Stimulated activated CD8-positive, alpha-beta memory T cell treated with anti-CD3 and anti-CD28 coated beads, Interleukin-7, amount 100 ng/mL, for 1 hour (primary cell): ENCODE data around the gene NRG2.

Experiments
- DNase-seq, 2 donors: peaks; one replicate each; pipeline ENCODE4 v3.0.0-alpha.2; 2020; ENCODE audit warnings: low read depth in 2 of 2

Gene NRG2

DNA sequence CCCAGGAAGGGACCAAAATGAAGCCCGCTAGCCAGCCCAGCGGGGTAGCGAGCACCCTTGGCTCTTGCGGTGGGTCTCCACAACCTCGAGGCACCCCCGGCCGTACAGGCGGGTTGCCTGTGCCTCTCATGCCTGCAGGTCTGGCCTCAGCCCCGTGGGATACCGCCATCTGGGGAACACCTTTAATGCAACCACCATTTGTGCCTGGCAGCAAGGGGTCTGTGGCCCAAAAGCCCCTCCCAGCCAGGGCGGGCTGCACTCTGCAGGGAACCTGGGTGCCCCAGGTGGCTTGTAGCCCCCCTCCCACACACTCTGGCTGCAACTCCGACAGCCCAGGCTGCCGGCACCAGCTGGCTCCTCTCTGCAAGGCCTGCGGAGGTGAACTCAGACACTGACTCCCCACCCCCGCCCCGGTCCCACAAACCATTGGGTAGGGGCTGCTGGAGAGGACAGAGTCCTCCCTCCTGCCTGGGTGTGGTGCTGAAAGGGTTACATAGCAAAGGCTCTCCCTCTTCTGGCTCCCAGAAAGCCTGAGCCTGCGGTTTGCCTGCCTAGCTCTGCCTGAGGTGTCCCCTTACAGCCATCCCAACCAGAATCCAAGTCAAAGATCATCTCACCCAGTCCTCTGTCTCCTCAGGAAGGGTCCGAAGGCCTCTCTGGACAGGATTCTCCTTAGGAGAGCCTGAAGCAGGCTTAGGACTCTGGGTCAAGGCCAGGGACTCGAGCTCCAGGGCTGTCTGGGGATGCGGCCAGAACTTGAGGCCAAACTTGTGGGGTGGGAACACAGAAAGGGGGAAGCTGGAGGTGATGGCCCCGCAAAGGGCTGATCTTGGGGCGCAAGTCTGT, 138.1 kb downstream of the NRG2 start:
- no peak for DNase-seq

DNA sequence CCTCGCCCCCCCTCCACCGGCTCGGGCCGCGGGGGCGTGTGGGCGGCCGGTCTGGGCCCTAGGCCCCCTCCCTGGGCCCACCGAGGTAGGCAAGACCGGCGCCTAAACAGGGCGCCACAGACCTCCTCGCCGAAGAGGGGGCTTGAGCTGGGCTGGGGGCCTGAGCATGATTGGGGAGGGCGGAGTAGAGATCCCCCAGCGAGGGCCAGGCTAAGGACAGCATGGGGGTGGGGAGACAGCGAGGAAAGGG, 138.6 kb downstream of the NRG2 start:
- no peak for DNase-seq

DNA sequence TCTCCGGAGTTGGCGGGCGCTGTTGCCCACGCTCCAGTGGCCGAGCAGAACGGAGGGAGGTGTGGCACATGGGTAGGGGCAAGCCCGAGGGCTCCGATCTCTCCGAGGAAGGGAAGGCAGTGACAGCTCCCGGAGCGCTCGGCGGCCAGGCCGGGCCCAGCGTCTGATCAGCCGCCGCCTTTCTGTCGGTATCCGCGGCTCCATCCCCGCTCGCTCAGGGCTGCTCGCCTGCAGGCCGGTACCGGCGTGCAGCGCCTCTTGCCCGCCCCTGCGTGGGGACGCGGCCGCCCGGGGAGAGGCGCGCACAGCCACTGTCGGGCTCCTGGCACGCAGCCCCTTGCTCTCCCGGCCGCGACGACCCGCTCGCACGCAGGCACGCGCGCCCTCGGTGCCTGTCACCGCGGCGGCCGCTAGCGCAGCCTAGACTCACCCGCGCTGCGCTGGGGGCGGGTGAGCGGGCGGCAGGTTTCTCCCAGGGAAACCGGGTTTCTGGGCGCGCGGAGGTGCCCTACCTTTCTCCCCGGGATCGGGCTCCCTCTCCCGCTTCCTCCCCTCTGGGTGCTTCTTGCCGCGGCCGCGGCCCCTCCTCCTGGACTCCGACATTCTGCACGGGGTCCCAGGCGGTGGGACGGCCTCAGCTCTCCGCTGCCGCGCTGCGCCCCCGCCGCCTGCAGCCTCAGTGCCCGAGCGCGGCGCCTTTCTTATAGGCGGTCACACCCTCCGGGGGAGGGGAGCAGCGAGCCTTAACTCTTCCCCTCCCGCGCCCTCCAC, 139.1 kb downstream of the NRG2 start:
- DNase-seq: no peak

DNA sequence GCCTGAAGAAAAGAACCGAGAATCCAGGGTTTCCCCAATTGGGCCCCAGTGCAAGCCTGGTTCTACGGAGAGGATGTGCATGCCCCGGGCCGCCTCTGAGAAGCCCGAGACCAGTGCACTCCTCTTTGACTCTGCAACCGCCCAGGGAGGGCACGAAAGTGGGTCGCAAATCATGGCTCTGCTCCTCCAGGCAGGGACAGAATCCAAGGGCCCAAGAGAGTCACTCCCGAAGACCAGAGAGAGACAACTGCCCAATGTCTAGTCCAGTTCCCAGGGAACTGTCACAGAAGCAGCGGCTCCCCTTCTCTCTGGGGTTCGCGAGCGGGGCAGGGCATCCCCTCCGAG, 139.7 kb downstream of the NRG2 start:
- DNase-seq: no peak

DNA sequence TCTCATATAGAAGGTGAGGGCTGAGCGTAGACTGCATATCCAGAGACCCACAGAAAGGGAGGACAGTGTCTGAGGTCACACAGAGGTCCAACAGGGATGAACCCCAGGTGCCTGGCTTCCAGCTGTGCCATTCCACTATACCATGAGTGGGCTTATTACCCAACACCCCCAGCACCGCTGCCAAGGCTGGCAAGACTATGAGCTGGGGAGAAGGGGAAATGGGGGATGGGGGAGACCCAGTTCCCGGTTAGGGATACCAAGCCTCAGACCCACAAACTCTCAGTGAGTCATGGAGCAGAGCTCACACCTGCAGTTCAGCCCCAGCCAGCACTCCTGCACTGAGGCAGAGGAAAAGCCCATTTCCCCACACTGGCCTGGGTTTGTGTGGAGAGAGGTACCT, 141.1 kb downstream of the NRG2 start:
- no peak for DNase-seq

DNA sequence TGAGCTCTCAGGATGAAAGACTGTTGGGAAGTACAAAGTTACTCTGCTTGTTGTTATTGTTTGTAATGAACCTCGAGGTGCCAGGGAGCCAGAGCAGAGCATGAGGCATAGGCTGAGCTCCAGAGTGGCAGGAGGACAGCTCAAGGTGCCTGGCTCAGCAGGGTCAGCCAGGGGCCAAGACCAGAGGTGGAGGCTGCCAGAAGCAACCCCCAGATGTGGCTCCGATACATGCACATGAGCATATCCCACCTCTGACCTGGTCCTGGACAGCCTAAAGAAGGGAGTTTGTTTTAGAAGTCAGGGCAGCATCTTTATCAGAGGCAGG, 141.9 kb downstream of the NRG2 start:
- no peak for DNase-seq

DNA sequence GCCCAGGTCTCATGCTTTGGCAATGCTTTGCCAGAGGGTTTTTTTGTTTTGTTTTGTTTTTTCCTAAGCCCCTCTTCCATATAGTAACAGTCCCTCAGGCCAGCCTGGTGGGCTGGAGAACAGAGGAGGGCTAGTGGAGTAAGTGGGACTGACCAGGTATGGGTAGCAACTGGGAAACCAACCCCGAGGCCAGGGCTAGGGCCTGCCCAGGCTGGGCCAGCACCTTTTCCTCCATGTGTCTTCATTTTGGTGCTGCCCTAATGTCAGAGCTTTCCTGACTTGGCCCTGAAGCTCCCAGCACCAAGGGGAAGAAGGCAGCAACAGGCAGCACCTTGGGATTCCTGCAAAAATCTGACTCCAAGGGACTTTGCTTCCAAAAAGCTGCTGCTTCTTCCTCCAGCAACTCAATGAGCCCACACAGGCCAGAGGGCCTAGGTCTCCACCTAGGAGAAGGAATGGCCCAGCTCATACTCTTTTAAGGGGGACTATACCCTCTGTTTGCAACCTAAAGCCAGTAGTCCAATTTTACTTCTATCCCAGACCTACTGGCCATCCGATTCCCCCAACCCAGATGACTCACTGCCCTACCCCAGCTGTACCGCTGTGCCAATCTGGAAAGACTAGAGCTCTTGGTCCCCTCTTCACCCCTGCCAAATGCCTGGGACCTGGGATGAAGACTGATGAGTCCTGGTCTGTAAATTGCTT, 142.4 kb downstream of the NRG2 start:
- no peak for DNase-seq

DNA sequence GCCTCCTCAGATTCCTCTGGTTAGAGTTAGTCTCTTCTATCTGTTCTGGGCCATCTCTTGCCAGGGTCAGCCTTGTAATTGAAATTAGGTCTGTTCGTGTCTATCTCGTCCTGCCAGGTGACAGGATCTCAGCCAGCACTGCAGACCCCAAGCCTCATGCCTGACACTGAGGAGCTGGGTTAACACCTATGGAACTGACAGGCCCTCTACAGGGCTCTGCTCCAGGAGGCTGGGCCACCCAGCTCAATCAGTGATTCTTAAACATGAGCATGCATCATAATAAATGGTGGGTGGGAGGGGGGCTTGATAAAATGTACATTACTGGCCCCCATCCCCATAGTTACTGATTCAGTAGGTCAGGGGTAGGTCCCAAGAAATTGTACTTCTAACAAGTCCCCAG, 144.1 kb downstream of the NRG2 start:
- DNase-seq: no peak

DNA sequence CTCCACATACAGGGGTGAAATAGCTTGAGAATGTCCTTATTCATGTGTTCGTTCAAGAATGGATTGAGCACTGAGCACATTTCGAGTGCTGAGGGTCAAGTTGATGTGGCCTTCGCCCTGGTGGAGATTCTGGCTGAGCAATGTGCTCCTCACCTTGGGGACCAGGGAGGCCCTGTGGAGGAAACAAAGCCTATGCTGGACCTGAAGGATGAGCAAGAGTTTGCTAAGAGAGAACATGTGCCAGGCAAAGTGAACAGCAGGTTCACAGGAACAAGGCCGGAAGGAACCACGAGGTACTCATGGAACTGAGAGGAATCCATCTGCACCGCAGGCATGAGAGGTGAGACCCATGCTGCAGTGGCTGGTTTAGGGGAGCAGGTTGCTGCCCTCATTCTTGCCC, 145.1 kb downstream of the NRG2 start:
- DNase-seq: no peak

DNA sequence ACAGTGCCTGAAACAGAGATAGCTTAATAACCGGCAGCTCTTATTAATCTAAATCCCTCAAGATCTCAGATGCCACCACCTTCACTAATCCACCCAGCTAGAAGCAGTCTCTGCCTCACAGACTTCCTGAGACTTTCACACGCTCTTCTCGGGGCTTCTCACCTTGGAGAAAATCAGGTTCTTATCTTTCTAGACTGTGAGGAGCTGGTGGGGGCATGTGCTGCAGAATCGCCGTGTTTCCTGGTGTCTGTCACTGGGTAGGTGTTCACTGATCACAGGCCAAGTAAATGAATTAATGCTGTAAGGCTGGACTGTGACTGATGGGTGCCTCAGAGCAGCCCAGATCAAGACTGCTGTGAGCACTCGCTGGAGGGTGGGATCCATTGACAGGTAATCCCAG, 145.8 kb downstream of the NRG2 start:
- DNase-seq: no peak

DNA sequence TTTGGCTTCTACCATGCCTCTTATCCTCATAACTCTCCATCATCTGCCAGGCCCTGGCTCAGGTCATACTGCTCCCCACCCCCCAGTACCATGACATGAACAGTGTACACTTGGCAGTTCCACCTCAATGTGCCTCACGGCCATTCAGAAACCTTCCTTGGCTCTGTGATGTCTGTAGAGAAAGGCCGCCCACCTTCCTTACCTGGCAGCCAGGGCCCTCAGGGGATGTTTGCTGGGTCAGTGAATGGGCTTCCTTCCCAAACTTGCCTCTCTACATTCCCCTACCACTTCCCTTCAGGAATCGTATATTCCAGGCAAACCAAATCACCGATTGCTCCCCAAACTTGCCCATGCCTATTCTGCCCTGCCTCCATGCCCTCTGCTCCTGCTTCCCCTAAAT, 146.4 kb downstream of the NRG2 start:
- no peak for DNase-seq

DNA sequence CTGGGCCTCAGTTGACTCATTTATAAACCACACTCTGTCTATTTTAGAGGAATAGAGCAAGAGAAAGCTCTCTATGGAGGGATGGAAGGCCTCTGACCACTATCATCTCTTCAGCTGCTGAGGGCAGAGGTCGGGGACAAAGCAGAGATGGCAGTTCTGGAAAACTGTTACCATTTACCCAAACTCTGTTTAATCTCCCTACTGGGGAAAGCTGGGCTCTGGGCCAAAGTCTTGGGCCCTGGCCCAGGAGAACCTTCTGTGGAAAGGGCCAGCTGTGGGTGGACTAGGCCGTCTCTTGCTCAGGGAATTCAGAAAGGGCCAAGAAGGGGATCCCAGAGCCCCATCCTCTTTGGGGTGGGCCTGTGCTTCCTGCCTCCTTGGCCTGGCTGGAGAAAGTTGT, 147.5 kb downstream of the NRG2 start:
- no peak for DNase-seq

DNA sequence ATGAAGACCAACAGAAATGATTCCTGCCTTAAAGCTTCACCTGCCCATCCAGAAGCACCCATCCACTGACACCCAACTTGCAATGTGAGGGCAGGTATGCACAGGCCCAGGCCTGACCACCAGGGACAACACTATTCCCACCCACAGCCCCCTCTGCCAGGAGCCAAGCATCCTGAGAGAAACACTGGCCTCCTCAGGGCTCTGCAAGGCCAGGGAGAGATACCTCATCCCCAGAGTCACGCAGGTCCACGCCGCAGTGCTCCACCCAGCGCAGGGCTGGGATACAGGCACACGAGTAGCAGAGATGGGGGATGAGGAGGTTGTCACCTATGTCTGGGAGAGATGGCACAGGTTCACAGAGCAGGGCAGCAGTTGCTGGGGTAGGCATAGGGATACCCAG, 148.1 kb downstream of the NRG2 start:
- no peak for DNase-seq

DNA sequence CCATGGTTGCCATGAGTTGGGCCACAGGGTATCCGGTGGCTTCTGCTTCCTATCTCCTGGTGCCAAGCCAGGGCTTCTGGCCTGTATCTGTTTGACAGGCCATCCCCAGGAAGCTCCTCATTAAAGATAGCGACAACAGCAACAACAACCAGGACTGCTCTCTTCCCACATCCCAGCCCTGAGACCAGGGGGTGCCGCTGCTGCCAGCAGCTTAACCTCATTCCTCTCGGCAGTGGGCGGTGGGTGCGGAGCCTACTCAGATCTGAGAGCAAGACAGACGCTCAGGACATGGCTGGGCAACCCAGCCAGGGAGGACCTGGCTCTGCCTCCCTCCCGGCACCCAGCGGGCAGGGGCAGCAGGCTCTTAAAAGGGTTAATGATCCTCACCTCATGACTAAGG, 149.2 kb downstream of the NRG2 start:
- DNase-seq: no peak

DNA sequence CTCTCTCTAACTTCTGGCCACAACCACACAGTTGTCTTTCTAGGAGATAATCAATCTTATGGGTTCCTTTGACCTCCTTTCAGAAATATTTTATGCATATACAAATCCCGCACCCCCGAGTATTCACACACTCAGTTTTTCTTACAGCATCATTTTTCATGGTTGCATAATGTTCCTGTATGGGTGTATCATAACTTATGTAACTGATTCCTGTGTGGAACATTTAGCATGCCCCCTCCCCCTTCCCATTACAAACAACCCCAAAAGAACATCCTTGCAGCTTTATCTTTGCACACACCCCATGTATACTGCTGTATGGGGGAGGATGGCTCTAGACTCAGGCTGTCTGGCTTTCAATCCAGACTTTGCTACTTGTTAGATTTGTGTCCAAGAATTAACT, 153.7 kb downstream of the NRG2 start:
- DNase-seq: no peak

DNA sequence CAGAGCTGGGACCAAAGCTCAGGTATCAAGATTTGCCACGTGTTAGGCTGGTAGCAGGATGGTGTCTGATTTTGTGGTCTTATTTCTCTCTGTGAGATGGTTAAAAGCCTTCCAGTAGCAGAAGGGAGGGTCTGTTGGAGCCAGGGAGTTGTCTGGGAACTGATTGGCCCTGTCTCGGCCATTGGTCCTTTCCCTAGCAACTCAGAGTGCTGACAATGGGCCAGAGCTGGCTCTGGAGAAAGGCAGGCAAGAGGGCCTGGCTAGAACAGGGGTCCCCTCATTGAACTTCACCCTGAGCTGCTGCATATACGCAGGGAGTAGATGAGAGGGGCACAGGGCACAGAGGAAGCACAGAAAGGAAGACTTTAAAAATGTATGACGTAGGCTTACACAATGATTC, 154.7 kb downstream of the NRG2 start:
- DNase-seq: no peak

DNA sequence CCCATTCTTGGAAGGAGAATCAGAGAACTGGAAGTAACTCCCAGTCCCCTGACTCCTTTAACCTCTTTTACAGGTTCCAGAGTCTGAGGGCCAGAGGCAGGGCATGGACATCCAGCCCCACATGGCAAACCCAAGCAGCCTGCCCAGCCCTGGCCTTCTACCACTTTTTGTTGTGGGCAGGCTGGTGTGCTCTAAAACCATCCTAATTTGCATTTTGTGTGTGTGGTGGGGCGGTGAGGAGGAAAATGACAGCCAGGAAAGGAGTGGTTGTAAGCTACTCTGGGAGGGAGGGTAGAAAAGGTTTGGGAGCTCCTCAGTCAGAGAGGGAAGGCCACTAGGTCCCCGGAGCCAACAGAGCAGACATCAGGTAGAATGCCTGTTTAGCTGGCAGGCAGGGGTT, 156.9 kb downstream of the NRG2 start:
- no peak for DNase-seq

DNA sequence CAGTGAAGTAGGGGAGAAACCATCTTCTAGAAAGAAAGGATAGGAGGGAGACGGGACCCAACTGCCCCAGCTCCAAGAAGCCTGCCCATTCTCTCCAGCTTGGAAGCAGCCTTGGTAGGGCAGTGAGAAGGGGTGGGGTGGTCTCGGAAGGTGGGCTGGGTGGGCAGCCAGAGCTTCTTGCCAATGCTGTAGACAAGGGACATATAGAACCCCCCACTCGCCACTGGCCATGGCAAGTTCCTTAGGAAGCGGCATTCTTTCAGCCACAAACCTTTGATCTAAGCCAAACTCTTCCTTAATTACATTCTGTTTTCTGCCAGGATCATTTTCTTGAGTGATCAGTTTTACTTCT, 157.3 kb downstream of the NRG2 start:
- no peak for DNase-seq

DNA sequence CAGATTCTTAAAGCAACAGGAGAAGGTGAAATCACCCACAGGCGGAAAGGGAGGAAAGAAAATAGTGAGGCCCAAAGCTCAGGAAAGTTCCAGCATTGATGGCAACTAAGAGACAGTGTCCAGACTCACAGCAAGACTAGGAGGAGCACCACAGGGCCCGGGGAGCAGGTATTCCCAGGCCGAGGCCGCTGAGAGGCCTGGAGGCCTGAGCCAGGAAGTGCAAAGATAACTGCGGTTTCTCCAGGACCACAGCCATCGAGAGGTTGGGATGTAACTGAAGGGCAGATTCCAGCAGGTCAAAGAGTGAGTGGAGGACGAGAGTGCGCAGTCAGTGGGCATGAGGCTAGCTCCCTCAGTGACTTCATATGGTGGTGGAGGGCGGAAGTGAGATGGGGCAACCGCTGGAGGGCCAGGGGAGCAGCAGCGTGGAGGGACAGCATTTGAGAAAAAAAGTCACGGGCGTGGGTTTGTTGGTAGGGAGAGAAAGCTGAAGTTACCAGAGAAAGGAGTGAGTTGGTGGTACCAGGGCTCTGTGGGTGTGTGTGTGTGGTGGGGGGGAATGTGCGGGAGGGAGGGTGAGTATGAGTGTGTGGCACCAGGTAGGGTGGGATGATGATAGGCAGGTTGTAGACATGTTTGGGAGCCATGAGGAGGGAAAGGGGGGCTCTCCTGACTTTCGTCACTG, 157.8 kb downstream of the NRG2 start:
- DNase-seq: no peak

DNA sequence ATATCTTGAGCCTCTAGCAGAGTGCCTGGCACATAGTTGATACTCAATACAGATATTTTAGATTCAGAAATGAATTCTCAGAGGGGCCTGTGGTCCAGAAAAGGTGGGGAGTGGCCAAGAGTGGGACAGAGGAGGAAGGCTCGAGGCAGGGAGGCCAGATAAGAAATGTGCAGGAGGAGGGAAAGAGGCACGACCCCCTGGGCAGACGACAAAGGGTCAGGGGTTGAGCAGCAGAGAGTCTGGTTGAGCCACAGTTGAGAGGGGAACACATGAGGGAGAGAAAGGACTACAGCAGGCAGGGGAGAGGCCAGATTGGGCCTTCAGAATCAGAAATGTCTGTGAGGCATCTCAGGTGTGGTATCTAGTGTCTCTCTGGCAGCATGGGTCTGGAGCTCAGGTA, 158.4 kb downstream of the NRG2 start:
- no peak for DNase-seq

DNA sequence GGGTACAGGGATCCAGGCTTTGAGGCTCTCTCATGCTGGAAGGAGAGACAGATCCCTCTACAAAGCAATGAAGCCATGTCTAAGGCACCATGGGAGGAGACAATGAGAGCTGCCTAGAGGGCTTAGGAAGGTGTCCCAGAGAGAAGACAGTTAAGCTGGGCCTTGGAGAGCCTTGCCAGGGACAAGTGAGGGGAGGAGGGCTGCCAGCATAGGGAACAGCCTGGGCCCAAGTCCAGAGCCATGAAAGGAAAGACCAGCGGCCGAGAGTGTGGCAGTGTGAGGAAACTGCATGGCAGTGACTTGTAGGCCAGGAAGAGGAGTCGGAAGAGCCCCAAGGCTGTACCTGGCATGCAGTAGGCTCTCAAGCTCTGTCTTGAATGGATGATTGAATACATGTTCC, 159.0 kb downstream of the NRG2 start:
- no peak for DNase-seq

DNA sequence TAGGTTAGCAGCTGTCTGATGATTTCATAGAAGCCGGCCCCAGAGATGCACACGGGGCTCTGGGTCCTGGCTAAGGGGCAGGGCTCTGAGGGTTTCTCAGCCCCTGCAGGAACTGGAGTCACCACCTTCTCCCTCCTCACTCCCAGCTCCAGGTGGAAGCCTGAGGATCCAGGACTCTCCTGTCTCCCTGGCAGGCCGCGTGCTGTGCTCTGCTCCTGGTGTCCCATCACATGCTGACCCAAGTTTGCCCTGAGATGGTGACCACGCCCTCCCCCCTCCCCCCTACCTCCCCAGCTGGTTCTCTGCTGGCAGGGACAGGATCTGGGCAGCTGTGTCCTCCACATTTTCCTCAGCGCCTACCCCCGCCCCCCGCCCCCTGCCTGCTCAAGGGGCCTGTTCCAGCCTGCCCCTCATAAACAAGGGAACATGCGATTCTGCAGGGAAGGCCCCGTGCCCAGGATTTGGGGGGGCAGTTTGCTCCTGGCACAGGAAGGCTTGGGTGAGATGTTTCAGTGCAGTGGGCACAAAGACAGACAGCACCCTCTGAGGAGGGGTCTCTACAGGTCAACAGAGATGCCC, 160.0 kb downstream of the NRG2 start:
- no peak for DNase-seq

DNA sequence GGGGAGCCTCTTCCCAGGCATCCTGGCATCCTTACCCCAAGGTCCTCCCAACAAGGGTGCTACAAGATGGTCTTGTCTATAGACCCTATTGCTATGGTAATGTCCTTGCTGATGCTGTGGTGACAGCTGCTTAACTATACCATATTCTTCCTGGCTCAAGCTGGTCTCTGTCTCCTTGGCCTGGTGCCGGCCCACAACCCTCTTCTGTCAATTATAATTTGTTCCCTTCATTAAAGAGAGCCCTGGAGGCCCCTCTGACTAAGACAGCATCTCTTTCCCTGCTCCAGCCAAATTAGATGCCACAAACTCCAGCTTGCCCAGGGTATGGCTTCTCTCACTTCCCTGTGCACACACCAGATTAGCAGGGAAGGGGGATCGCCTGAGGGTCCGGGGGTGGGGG, 160.8 kb downstream of the NRG2 start:
- DNase-seq: no peak
